Hematopoietic multipotent progenitor cell treated with erythropoietin and hydrocortisone succinate and interleukin-3 and kit ligand, for 6 days (in vitro differentiated cells): ENCODE results near the gene ZDHHC22.

Experiments used
- DNase-seq: peaks from one replicate; pipeline ENCODE4 v3.0.0-alpha.2; 2015

ZDHHC22 gene

DNA sequence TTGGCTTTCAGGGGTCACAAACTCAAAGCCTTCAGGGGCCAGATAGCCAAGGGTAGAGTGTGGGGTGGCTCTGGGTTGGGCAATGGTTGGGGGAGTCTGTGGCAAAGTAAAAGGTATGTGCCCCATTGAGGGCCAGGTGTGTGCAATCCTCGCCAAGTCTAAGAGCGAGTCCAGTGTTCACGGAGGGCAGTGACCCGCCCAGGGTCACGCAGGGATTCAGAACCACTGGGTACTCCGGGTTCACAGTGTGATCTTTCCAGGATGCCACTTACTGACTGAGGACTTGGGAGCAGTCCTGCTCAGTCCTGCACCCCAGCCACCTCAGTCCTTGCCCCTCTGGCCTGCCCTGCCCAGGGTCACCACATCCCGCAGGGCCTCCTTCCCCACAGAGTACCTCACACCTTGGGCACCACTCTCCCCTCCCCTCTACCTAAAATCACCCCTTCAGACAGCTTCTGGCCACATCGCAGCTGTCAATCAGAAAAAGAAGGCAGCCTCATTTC lies 15.7 kb downstream of the ZDHHC22 start:
- no peak for DNase-seq

DNA sequence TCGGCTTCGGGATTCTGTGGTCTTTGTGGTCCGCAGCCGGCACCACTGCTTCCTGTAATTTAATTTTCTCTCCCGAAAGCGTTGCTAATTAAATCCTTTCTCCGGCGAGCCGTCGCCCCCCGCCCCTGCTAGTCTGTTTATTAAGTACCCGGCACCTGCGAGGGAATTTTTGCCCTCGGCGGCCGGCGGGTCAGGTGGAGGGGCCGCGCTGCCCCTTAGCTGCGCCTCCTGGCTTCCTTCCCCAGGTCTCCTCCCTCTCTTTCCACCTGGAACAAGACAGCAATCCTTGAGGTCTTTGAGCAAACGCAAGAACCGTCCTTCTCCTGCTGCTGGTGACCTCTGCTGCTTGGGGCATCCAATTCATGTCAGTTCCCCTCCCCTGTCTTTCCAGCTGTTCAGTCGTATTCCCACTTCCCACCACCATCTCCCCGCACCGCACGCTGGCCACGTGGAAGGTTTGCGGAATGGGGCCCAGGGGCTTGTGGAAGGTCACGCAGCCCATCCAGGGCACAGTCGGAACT lies 16.2 kb downstream of the ZDHHC22 start:
- no peak for DNase-seq

DNA sequence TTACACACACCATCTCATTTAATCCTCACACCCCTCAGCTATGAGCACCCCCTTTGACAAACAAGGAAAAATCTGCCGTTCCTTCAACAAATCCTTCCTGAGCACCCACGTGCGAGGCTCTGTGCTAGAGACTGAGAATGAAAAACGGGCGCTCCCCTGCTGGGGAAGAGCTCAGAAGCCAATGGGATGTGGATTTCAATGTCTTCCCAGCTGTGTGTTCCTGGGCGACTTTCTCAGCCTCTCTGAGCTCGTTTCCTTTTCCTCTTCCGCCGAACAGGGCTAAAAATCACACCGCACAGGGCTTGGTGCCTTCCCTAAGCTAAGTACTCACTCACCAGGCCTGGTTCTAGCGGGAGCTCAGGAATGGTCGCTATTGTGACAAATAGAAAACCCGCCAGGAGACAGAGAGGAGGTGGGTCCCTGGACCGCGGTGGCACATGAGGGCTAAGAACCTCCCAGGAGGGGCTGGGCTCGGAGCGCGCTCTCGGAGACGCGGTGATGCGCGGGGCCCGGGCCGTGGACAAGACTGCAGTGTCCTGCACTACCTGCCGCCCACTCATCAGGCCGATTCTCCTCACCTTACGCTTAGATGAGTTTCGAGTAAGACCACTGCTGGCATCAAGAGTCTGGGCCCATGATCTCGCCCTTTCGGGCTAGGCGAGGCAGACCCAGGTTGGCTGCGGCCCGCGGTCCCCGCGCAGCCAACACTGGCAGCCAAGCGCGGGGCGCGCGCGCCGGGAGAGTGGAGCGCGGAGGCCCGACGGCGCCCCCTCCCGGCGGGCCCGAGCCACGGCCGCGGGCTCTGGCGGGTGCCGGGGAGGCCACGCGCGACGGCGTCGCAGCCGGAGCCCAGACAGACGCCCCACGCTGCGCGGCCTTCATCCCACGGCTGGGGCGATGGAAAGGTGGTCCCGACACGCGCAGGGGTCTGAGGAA lies 17.0 kb downstream of the ZDHHC22 start:
- DNase-seq, result peak; percentile 61

DNA sequence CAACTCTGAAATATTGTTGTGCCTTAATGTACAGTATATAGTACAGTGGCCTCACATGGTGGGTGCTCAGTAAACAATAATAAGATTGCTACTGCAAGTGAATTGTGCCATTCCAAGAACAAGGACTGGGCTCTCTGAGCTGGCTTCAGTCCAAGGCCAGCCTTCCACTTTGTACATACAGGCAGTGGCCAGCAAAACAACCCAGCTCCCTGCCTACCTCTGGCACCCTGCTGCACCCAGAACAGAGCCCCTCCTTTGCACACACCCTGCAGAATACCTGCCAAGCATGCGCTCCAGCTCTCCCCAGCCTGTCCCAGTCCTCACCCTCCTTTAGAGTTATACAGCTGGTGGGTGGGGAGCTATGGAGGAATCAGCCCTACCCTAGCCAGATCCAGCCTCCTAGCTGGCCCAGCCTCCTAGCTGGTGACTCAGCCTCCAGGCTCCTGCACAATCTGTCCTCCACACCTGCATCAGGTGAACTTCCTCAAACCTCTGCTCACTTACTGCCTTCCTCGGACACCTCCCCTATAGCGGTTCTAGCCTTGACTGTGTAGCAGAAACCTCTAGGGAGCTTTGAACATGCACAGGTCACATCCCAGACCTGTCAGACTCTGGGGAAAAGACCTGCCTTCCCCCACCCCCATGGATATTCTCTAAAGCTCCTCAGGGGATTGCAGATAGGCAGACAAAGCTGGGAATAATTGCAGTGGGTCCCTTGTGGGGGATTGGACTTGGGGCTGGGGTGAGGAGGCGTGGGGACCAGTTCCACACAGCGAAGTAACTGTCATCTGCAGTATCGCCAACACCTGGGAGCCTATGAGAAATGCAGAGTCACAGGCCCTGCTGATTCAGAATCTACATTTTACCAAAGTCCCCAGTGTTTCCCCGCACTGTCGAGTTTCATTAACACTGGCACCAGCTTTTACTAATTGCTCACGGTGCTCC lies 17.9 kb downstream of the ZDHHC22 start:
- DNase-seq, result no peak

DNA sequence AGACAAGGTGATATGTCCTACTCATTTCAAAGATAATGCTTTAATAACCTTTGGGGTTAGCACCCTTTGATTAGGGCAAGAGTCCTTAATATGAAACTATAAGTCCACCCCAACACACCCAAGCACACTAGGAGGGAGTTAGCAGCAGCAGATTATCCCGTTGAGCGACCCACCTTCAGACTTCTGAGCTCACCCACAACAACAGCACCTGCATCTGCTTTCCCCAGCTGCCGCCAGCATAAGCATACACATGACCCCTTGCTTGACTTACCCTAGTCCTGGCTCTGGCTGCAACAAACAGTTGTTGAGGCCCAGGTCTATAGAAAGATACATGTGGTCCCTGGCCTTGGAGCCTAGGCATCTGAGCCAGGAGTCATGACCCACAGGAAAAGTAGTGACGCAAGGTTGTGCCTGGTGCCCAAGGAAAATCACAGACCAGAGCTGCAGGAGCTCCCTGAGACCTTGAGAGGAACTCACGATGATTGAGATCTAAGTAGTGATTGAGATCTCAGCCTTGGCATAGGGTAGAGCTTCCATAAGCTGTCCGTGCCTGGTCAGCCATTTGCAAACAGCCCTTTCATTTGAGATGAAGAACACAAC lies 19.0 kb downstream of the ZDHHC22 start:
- DNase-seq, result no peak

DNA sequence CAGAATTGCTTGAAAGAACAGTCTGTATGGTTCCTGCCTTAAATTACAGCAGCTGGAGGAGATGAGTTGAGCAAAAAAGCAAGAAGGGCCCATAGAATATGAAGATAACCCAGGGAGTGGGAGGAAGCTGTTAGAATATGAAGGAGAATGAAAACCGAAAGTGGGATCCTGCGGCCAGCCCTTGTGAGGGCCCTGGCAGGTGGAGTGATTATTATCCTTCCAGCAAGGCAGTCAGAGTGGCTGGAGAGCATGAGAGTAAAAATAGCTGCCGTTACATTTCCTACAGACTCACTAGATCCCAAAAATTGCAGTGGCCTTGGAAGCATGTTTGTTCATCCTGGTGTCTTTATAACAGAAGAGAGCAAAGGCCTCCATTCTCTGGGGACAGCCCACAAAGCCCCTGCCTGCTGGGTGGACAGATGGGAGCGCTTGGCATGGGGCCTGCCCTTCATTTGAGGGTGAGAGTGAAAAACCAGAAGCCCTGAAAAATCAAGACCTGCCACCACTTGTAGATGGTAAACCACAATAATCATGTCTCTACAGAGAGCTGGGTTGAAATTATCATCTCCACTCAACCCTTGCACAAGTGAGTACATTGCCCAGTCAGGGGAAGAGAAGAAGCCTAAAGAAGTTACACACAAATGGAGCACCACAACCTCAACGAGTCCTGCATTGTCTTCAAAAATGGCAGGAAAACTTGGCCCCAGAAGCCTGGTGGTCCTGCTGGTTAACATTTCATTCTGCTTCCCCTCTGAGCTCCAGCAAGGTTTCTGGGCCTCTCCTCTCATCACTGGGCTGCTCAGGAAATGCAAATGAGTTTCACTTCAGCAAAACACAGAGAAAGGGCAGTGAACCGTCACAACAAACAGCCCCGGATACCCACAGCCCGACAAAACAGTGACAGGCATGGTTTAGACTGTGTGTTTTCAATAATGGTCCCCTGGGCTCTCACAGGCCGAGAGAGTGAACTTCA lies 20.5 kb downstream of the ZDHHC22 start:
- DNase-seq, result no peak

DNA sequence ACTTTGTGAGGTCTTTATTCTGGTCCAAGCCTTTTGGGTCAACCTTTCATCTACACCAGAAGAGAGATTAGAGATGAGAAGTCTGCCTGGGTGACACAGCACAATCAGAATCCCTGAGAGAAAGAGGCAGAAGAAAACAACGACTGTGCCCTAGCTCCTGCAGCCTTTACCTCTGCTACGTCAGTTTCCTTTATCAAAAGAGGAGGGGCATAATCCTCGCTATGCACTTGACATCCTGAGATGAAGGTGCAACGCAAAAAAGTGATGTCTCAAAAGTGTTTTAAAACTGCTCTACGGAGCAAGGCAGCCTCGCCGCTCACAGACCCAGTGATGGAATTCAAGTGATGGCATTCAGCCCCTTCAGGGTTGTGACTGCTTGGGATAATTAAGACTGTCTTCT lies 21.7 kb downstream of the ZDHHC22 start:
- DNase-seq, result no peak

DNA sequence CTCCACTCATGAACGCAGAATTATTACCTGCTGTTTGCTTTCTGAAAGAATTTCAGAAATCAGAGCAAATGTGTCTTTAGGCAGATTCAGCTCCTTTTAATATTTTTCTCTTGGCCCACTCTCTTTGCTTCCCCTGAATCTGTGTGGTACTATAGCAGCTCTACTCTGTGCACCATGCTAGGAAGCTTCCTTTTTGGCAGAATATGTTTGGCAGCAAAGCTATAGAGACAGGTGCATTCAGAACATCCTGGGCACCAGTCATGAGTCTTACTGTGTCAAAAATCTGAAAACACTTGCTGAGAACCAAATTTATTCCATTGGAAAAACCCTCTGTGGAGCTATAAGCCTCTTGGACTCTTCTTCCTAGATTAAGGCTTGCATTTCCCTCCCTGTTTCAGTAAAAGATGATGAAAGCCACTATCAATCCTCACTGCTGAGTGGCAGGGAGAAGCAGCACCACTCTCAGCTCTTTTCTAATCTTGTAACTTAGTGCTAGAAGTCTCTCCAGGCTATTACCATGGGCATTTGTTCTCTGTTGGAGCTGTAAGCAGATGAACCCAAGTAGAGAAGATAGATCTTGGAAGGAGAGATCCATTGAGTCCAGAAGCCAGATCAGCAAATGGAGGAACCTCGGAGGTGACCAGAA lies 25.3 kb downstream of the ZDHHC22 start:
- no peak for DNase-seq

DNA sequence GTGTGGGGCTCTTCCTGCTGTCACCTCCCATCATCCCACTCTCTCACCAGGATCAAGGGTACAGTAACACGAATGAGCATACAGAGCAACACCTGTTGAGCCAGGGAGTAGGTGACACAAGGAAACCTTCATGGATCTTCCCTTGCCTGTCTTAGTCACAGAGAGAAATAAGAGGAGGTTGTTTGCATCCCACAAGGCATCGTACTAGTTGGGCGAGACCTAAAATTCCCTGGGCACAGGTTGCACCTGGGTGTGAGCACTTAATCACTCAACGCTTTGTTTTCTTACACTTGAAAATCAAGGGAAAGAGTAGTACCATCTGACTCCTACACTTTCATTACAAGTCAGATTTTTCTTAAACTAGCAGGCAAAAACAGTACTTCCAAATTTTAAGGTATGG lies 27.0 kb downstream of the ZDHHC22 start:
- no peak for DNase-seq

DNA sequence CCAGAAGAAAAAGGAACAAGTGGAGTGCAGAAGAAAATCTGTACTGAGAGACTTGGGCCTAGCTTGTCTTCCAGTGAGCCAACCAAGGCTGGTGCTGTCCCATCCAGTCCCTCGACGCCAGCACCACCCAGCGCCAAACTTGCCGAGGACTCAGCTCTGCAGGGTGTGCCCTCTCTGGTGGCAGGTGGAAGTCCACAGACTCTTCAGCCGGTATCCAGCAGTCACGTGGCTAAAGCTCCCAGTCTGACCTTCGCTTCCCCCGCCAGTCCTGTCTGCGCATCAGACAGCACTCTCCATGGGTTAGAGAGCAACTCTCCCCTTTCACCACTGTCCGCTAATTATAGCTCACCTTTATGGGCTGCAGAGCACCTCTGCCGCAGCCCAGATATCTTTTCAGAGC lies 27.9 kb downstream of the ZDHHC22 start:
- no peak for DNase-seq

DNA sequence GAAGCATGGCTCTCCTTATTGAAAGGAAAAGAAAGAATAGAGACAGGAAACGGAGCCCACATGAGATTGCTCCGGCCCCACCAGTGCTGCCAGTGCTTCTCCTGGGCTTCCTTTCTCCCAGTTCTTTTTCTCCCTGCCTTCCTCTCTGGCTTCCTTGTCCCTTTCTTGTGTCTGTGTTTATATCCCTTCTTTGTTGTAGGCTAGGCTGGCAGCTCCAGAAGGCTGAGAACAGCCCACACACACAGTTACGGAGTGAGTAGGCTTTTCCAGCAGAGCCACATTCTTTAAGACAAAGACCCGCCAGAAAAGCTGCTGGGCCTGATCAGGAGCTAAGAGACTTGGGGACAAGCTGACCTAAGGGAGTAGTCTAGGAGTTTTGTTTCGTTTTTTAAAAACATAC lies 30.6 kb downstream of the ZDHHC22 start:
- no peak for DNase-seq

DNA sequence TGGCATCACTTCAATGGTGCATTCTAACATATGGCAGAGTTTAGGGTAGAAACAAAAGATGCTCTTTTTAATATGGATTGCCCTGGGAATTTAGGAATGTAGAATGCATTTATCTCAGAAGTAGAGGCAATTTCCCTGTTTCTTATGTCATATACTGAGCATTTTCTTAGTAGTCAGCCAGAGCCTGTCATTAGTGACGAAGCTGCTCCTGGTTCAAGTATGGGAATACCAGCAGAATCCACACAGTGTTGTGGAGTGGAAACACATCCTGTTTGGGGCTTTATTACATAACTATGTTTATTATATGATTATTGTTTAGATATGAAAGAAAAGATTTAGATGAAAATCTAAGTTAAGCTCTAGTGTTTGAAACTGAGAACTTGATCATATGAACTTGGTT lies 31.3 kb downstream of the ZDHHC22 start:
- no peak for DNase-seq

DNA sequence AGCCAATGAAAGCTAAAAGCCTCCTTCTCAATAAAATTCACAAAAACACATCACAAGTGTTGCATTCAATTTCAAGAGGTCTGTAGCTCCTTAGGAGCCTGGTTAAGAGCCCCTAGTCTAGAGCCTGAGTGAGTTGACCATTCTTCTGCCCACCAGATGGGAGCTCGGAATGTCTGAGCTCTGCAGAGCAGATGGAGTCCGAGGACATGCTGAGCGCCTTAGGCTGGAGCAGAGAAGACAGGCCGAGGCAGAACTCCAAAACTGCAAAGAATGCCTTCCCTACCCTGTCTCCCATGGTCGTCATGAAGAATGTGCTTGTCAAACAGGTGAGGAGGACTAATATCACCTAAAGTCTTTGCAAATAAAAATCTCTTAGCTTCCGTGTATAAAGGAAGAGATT lies 31.9 kb downstream of the ZDHHC22 start:
- no peak for DNase-seq

DNA sequence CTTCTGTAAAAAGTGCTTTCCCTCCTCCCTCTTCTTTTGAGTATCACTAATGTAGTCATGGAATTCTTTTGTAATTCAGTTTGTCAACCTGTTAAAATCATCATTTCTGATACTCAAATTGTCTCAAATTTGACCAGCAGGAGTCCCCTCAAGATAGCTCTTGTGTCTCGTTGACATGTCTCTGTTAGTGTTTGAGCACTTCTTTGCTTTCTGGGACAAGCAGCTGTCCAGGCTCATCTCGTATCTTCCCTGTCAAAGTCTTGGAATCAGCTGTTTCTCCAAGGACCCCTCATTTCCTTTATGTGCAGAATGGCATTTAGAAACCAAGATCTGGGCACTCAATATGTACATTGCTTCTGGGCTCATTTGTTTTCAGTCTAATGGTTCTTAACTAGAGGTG lies 32.8 kb downstream of the ZDHHC22 start:
- no peak for DNase-seq

DNA sequence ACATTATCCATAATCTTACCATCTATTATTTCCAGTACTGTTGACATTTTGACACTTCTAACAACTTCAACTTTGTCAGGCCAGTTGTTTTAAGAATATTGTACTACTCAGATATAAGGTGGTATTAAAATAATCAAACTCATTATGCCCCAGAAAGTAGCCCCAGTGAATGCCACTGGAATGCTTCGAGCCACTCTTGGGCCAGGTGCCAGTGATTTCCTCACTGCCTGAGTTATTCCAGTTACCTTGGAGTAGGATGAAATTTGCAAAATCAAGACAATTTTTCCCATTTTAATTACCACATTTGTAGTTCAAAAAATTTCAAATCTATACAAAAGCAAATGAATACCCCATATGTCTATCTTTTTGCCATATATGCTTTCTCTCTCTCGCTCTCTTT lies 34.4 kb downstream of the ZDHHC22 start:
- no peak for DNase-seq

DNA sequence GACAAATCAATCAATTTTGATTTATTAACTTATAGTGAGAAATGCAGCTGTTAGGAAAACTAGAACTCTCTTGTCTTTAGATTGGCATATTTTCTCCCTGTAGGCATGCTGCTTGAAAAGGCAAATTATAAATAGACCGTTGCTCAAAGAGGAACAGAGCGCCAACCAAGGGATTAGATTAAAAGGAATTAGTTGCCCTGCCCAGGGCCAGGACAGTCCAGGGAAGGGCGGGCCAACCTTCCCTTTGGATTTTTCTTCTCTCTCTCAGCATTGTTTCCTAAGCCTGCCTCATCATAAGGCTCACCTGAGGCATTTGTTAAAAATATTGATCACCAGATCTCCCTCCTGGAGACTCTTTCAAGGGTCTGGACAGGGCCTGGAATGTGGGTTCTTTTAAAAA lies 34.9 kb downstream of the ZDHHC22 start:
- no peak for DNase-seq

DNA sequence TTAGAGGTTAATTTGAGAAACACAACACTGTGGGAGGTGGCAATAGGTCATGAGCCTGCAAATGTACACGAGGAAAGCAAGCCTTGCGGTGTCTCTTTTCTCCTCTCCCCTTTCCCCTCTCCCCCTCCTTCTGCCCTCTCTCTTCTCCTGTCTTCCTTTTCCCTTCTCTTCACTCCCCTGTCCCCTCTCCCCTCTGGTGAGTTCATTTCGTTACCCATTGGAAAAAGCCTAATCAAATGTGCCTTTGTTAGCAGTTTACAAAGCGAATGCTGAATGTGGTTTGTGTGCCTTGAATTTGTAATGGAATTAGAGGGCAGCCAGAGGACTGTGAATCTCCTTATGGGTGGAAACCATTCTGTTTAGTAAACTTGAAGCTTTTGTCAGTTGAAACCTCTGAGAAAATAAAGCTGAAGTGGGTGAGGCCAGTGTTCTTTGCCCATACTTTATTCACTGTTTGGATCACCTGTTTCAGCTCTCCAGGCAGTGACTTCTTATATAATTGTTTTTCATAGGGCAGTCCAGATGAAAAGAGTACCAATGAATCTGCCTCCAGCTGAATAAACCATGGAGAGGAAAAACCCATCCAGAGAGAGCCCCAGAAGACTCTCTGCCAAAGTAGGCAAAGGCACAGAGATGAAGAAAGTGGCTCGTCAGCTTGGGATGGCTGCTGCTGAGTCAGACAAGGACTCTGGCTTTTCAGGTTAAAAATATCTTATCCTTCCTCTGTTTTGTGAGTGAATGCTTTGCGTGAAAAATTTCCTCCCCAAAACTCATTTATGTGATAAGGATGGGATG lies 36.2 kb downstream of the ZDHHC22 start:
- DNase-seq, result no peak

DNA sequence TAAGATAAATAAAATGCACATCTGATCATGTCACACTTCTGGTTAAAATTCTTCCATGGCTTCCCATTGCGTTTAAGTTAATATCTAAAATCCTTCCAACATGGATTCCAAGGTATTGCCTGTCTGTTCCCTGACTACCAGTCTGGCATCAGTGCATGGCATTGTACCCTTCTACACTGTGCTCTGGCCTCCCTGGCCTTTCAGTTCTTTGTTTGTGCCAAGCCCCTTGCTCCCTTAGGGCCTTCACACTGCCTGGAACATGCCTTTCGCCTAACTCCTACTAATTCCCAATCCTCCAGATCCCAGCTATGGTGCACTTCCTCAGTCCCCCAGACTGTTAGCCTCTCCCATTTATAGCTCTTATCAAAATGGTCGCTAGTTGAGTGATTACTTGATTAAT lies 37.2 kb downstream of the ZDHHC22 start:
- DNase-seq, result no peak

DNA sequence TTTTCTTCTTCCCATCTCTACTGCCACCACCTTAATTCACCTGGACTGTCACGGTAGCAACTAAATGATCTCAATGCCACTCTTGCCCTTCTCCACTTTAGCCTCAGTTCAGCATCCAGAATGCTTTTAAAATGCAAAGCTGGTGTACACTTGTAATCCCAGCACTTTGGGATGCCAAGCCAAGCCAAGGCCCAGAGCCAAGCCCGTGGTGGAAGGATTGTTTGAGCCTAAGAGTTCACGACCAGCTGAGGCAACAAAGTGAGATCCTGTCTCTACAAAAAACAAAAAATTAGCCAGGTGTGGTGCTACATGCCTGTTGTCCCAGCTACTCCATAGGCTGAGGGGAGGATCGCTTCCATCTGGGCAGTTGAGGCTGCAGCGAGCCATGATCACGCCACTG lies 37.6 kb downstream of the ZDHHC22 start:
- no peak for DNase-seq

DNA sequence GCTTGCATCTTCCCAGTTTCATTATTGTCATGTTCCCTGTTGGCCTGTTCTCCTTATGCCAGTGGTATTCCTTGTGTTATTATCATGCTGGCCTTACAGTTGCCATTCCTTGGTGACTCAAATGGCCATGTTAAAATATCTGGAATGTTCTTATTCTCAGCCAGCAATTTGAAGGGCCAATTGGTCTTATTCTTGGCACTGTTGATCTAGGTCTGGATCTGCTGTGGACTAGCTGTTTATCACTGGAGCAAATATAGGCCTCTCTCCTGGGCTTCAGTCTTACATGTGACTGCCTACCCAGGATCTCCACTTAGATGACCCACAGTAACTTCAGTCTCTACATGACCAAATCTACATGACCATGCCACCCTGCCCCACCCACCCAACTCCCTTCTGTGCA lies 38.1 kb downstream of the ZDHHC22 start:
- no peak for DNase-seq
